ENCODE results near the gene UNC13A.

The UNC13A gene

GRCh38 chr19:17581211-17581874 lies 106.8 kb downstream of the UNC13A start:
- no peak overlapping the region for H3K4me3 ChIP-seq (ENCODE audit: insufficient read depth, low read length, poor library complexity, severe bottlenecking)
- no peaks in the 10 kb centered on the region for H3K36me3 ChIP-seq (ENCODE audit: low read length)
- no peaks in the 10 kb centered on the region for H3K79me2 ChIP-seq (ENCODE audit: insufficient read depth, low read length)
- H3K9ac ChIP-seq (ENCODE audit: low read length), result no peak overlapping the region
- H3K9me3 ChIP-seq (ENCODE audit: insufficient read depth, low read length), result no peaks in the 10 kb centered on the region
- H3K27me3 ChIP-seq (ENCODE audit: low read length), result no peaks in the 10 kb centered on the region
- H3K4me2 ChIP-seq (ENCODE audit: low read depth, low read length, poor library complexity, severe bottlenecking), result no peak overlapping the region
- no peaks in the 10 kb centered on the region for H3K9me2 ChIP-seq (replicated peaks; ENCODE audit: insufficient read depth, low read length)
- H4K20me1 ChIP-seq (ENCODE audit: low read depth, low read length), result no peaks in the 10 kb centered on the region
- no peak overlapping the region for H3K27ac ChIP-seq (ENCODE audit: low read depth, low read length)
- H3F3A ChIP-seq (ENCODE audit: insufficient read depth), result no peaks in the 10 kb centered on the region
- no peak overlapping the region for H2AFZ ChIP-seq (ENCODE audit: low read depth, low read length, severe bottlenecking)
- TF ChIP-seq CTCF (IDR thresholded peaks at IDR 0.05; ENCODE audit: insufficient read depth, low read length, poor library complexity, severe bottlenecking) (no peak), EZH2phosphoT487 (conservative IDR thresholded peaks at IDR 0.05; ENCODE audit: low read length) (no peak)

GRCh38 chr19:17580470-17581144 lies 107.5 kb downstream of the UNC13A start:
- H3K4me3 ChIP-seq (ENCODE audit: insufficient read depth, low read length, poor library complexity, severe bottlenecking), result no peak overlapping the region
- no peaks in the 10 kb centered on the region for H3K27me3 ChIP-seq (ENCODE audit: low read length)
- H3K9ac ChIP-seq (ENCODE audit: low read length), result no peak overlapping the region
- peaks cover 5% of the 10 kb centered on the region; the same call in 1 of the 2 replicates for H3K36me3 ChIP-seq (ENCODE audit: low read length)
- no peaks in the 10 kb centered on the region for H3K9me3 ChIP-seq (ENCODE audit: insufficient read depth, low read length)
- TF ChIP-seq CTCF (IDR thresholded peaks at IDR 0.05; ENCODE audit: insufficient read depth, low read length, poor library complexity, severe bottlenecking) (no peak), EZH2phosphoT487 (conservative IDR thresholded peaks at IDR 0.05; ENCODE audit: low read length) (no peak)
- H3F3A ChIP-seq (ENCODE audit: insufficient read depth), result no peaks in the 10 kb centered on the region
- no peak overlapping the region for H3K4me2 ChIP-seq (ENCODE audit: low read depth, low read length, poor library complexity, severe bottlenecking)
- no peak overlapping the region for H3K27ac ChIP-seq (ENCODE audit: low read depth, low read length)
- H2AFZ ChIP-seq (ENCODE audit: low read depth, low read length, severe bottlenecking), result no peak overlapping the region
- H4K20me1 ChIP-seq (ENCODE audit: low read depth, low read length), result no peaks in the 10 kb centered on the region
- H3K79me2 ChIP-seq (ENCODE audit: insufficient read depth, low read length), result no peaks in the 10 kb centered on the region
- H3K9me2 ChIP-seq (replicated peaks; ENCODE audit: insufficient read depth, low read length), result no peaks in the 10 kb centered on the region

GRCh38 chr19:17579661-17580244 lies 108.4 kb downstream of the UNC13A start:
- Histone ChIP-seq H3K36me3 (ENCODE audit: low read length) (peaks cover 6% of the 10 kb centered on the region; the same call in 1 of the 2 replicates), H3K27me3 (ENCODE audit: low read length) (no peaks in the 10 kb centered on the region), H4K20me1 (ENCODE audit: low read depth, low read length) (no peaks in the 10 kb centered on the region), H3K4me2 (ENCODE audit: low read depth, low read length, poor library complexity, severe bottlenecking) (no peak overlapping the region), H3F3A (ENCODE audit: insufficient read depth) (no peaks in the 10 kb centered on the region), H3K4me3 (ENCODE audit: insufficient read depth, low read length, poor library complexity, severe bottlenecking) (no peak overlapping the region), H2AFZ (ENCODE audit: low read depth, low read length, severe bottlenecking) (no peak overlapping the region), H3K9ac (ENCODE audit: low read length) (no peak overlapping the region), H3K79me2 (ENCODE audit: insufficient read depth, low read length) (no peaks in the 10 kb centered on the region), H3K9me3 (ENCODE audit: insufficient read depth, low read length) (no peaks in the 10 kb centered on the region), H3K9me2 (replicated peaks; ENCODE audit: insufficient read depth, low read length) (no peaks in the 10 kb centered on the region), H3K27ac (ENCODE audit: low read depth, low read length) (no peak overlapping the region)
- TF ChIP-seq CTCF (IDR thresholded peaks at IDR 0.05; ENCODE audit: insufficient read depth, low read length, poor library complexity, severe bottlenecking), result no peak
- TF ChIP-seq EZH2phosphoT487 (conservative IDR thresholded peaks at IDR 0.05; ENCODE audit: low read length), result no peak
